ENCODE results near the gene FKBP8.

GRCh38 chr19:18503971-18504885 is 39.1 kb downstream of the FKBP8 start:
- TF ChIP-seq POLR2A (IDR thresholded peaks at IDR 0.05; ENCODE audit: low read depth, low read length): no peak
- TF ChIP-seq RAD21 (IDR thresholded peaks at IDR 0.05; ENCODE audit: low read length): no peak
- no peak for TF ChIP-seq CTCF (conservative IDR thresholded peaks at IDR 0.05; ENCODE audit: low read depth, low read length)
- TF ChIP-seq MAZ (IDR thresholded peaks at IDR 0.05; ENCODE audit: borderline replicate concordance, low read depth, low read length): no peak
- TF ChIP-seq MXI1 (IDR thresholded peaks at IDR 0.05; ENCODE audit: borderline replicate concordance, low read depth, low read length): no peak

Measured in IMR-90 (cell line).